ENCODE measurements around the gene COL16A1.

DNA sequence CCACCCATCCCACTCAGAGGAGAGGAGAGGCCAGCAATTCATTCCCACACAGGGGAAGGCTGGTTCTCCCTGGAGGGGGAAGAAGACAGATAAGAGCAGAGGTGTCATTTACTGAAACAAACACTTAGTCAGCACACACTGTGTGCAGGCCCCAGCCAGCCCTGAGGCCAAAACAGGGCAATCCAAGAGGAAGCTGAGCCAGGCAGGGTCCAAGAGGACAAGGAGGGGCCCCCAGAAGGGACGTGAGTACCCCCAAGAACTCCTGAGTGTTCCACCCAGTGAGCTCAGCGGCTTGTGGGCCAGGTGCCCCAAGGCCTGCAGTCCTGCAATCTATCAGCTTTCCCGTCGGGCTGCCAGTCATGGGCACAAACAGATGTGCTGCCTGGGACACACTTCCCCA lies 44.5 kb upstream of the COL16A1 start:
- TF ChIP-seq, protein P1, sequence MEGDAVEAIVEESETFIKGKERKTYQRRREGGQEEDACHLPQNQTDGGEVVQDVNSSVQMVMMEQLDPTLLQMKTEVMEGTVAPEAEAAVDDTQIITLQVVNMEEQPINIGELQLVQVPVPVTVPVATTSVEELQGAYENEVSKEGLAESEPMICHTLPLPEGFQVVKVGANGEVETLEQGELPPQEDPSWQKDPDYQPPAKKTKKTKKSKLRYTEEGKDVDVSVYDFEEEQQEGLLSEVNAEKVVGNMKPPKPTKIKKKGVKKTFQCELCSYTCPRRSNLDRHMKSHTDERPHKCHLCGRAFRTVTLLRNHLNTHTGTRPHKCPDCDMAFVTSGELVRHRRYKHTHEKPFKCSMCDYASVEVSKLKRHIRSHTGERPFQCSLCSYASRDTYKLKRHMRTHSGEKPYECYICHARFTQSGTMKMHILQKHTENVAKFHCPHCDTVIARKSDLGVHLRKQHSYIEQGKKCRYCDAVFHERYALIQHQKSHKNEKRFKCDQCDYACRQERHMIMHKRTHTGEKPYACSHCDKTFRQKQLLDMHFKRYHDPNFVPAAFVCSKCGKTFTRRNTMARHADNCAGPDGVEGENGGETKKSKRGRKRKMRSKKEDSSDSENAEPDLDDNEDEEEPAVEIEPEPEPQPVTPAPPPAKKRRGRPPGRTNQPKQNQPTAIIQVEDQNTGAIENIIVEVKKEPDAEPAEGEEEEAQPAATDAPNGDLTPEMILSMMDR (IDR thresholded peaks at IDR 0.05; ENCODE audit: low read depth, low read length, missing input control), result no peak
- no peak for TF ChIP-seq FOXA1 (IDR thresholded peaks at IDR 0.05)
- TF ChIP-seq RAD21 (IDR thresholded peaks at IDR 0.05), result no peak
- TF ChIP-seq, protein P2, sequence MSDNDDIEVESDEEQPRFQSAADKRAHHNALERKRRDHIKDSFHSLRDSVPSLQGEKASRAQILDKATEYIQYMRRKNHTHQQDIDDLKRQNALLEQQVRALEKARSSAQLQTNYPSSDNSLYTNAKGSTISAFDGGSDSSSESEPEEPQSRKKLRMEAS (IDR thresholded peaks at IDR 0.05), result no peak
- TF ChIP-seq RXRA (IDR thresholded peaks at IDR 0.05), result no peak
- TF ChIP-seq, protein P3, sequence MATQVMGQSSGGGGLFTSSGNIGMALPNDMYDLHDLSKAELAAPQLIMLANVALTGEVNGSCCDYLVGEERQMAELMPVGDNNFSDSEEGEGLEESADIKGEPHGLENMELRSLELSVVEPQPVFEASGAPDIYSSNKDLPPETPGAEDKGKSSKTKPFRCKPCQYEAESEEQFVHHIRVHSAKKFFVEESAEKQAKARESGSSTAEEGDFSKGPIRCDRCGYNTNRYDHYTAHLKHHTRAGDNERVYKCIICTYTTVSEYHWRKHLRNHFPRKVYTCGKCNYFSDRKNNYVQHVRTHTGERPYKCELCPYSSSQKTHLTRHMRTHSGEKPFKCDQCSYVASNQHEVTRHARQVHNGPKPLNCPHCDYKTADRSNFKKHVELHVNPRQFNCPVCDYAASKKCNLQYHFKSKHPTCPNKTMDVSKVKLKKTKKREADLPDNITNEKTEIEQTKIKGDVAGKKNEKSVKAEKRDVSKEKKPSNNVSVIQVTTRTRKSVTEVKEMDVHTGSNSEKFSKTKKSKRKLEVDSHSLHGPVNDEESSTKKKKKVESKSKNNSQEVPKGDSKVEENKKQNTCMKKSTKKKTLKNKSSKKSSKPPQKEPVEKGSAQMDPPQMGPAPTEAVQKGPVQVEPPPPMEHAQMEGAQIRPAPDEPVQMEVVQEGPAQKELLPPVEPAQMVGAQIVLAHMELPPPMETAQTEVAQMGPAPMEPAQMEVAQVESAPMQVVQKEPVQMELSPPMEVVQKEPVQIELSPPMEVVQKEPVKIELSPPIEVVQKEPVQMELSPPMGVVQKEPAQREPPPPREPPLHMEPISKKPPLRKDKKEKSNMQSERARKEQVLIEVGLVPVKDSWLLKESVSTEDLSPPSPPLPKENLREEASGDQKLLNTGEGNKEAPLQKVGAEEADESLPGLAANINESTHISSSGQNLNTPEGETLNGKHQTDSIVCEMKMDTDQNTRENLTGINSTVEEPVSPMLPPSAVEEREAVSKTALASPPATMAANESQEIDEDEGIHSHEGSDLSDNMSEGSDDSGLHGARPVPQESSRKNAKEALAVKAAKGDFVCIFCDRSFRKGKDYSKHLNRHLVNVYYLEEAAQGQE (IDR thresholded peaks at IDR 0.05), result no peak
- no peak for TF ChIP-seq YY1 (IDR thresholded peaks at IDR 0.05)
- TF ChIP-seq JUND (IDR thresholded peaks at IDR 0.05), result no peak
- TF ChIP-seq, protein P4, sequence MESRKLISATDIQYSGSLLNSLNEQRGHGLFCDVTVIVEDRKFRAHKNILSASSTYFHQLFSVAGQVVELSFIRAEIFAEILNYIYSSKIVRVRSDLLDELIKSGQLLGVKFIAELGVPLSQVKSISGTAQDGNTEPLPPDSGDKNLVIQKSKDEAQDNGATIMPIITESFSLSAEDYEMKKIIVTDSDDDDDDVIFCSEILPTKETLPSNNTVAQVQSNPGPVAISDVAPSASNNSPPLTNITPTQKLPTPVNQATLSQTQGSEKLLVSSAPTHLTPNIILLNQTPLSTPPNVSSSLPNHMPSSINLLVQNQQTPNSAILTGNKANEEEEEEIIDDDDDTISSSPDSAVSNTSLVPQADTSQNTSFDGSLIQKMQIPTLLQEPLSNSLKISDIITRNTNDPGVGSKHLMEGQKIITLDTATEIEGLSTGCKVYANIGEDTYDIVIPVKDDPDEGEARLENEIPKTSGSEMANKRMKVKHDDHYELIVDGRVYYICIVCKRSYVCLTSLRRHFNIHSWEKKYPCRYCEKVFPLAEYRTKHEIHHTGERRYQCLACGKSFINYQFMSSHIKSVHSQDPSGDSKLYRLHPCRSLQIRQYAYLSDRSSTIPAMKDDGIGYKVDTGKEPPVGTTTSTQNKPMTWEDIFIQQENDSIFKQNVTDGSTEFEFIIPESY (IDR thresholded peaks at IDR 0.05), result no peak
- no peak for TF ChIP-seq EGR1 (IDR thresholded peaks at IDR 0.05; ENCODE audit: low read depth in 2 of 2)
- TF ChIP-seq TAF1 (conservative IDR thresholded peaks at IDR 0.05), result no peak

Measured in liver (tissue), 3 donors.